Transverse colon (tissue), 4 donors: ENCODE measurements around the gene CEP63. TPM values are rescaled to one million over a fixed set of nuclear protein-coding genes. Genes with fewer than 3 reads are reported as not detected.

ENCODE experiments used
- DNase-seq: peaks from one replicate; pipeline ENCODE4 v3.0.0-alpha.2; 2019
- H3K27ac ChIP-seq, 4 donors: fragments of 200-600 bp; sonication (generic); 2 replicates each; pipeline ENCODE4 v1.5.1; 2016 to 2018; ENCODE audit warnings: inconsistent platforms in 4 of 4
- H3K27me3 ChIP-seq: fragments of 200-600 bp; sonication (generic); 2 replicates; pipeline ENCODE4 v1.5.1; 2017; ENCODE audit warnings: inconsistent platforms
- H3K36me3 ChIP-seq, 4 donors: fragments of 200-600 bp; sonication (generic); 2 replicates each; pipeline ENCODE4 v1.5.1; 2017 to 2019; ENCODE audit warnings: inconsistent platforms in 4 of 4
- H3K4me1 ChIP-seq, 4 donors: fragments of 200-600 bp; sonication (generic); 2 replicates each; pipeline ENCODE4 v1.5.1; 2017 to 2020; ENCODE audit warnings: inconsistent platforms in 4 of 4
- H3K4me3 ChIP-seq, 4 donors: fragments of 200-600 bp; sonication (generic); 1 replicate in 1 of 4; 2 replicates in 3 of 4; pipeline versions ENCODE4 v1.5.1 to v1.6.1; 2017 to 2019; ENCODE audit warnings: inconsistent platforms in 4 of 4
- H3K9me3 ChIP-seq, 2 donors: fragments of 200-600 bp; sonication (generic); 2 replicates each; pipeline ENCODE4 v1.5.1; 2017 to 2019; ENCODE audit warnings: inconsistent platforms in 2 of 2
- CTCF ChIP-seq, 5 experiments: fragments of 200-600 bp in 3 of 5; fragments of 450-650 bp in 2 of 5; sonication (generic) in 3 of 5; IDR thresholded peaks; 1 replicate in 2 of 5; 2 replicates in 3 of 5; pipeline ENCODE4 v1.5.1; 2016 to 2017; ENCODE audit warnings: antibody characterized with exemption in 5 of 5, inconsistent platforms in 3 of 5, mild to moderate bottlenecking in 2 of 5, moderate library complexity in 1 of 5
- EP300 ChIP-seq: sonication (generic); formaldehyde crosslinking; IDR thresholded peaks from one replicate; pipeline ENCODE4 v1.6.1; 2017; ENCODE audit warnings: antibody characterized with exemption, low read depth
- POLR2A ChIP-seq: fragments of 450-650 bp; IDR thresholded peaks from one replicate; pipeline ENCODE4 v1.6.1; 2016; ENCODE audit warnings: antibody characterized with exemption, mild to moderate bottlenecking, moderate library complexity
- POLR2AphosphoS5 ChIP-seq, 3 donors: sonication (generic); formaldehyde crosslinking; IDR thresholded peaks; one replicate each; pipeline ENCODE4 v1.6.1; 2016; ENCODE audit warnings: antibody characterized with exemption in 3 of 3
- WGBS, 2 donors: methylation state at CpG; one replicate each; pipeline ENCODE4 v1.1.5; 2018; ENCODE audit warnings: low coverage in 1 of 2; 5-methylcytosine and 5-hydroxymethylcytosine counted together
- in situ Hi-C, 4 donors: fragments of 200-750 bp; cut with MboI; loops; one replicate each; pipeline versions ENCODE4 v1.15.0 to v1.15.1; 2017; ENCODE audit warnings: low sequenced_read_pairs in 3 of 4, low pct_ligation_motif_present in 1 of 4, low pct_unique_long_range_greater_than_20kb in 1 of 4
- intact Hi-C: fragments of 100-400 bp; cut with DNase I; formaldehyde crosslinking; loops from one replicate; pipeline ENCODE4 v1.15.1; 2023; ENCODE audit warnings: low total_unique reads
- total RNA-seq, 4 donors: library from RNA; depleted of rRNA; stranded (reverse); fragments of >200 nt; gene quantifications; one replicate each; pipeline ENCODE4 v1.1.0, GENCODE V29; 2016

CEP63 gene
- total RNA-seq, 4 donors from 2014 or later, result 12.1 to 29.2 (median 16.9) TPM

DNA sequence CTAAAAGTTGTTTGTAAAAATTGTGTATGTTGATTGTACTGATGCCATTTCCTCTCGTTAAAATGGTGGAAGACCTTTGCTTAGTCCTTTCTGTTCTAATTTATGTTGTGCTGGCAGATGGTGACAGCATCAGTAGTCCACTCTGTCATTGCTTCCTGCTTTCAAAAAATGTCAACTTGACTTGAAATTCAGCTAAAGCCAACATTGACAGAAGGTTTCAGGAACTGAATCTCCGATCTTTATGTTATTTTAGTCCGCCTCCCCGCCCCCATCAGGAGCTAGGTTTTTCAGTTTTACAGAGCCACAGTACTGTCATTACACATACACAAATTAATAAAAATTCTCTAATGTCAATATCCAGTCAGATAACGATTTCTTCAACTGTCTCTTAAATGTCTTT, 1.5 kb downstream of the CEP63 start:
- in situ Hi-C loops, result no loop called here
- Histone ChIP-seq H3K4me3 (peak overlapping the region in 2 of 4 donors; percentile 77 to 81), H3K4me1 (peaks cover 6 to 33% (median 26%) of the 10 kb centered on the region in 4 donors), H3K9me3 (no peaks in the 10 kb centered on the region), H3K36me3 (peaks cover 0 to 3% (median 0%) of the 10 kb centered on the region in 4 donors), H3K27ac (peak overlapping the region in 1 of 4 donors; percentile 97), H3K27me3 (no peaks in the 10 kb centered on the region)
- WGBS, 2 donors, result 50 to 57% methylated on average over 5 of the region's 5 CpGs
- intact Hi-C loops, result no loop called here
- TF ChIP-seq POLR2AphosphoS5 (IDR thresholded peaks at IDR 0.05) (no peak), EP300 (no peak), CTCF (IDR thresholded peaks at IDR 0.05) (no peak), POLR2A (no peak)
- no peak for DNase-seq

DNA sequence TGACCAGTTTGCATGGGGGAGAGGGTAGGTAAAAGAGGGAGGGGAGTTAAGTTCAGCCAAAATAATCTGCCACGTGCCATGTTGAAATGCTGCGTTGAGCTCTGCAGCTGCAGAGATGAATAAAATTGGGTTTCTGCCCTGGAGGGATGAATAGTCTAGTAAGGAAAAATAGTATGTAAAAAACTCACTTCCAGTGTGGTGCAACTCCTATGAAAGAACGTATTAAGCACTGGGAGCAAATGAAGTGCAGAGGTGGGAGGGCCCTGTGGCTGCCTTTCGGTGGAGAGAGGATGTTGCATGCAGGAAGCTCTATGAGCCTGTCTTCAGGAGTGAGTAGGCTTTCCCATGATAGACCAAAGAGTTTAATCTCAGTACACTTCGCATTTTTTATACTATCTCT, 8.6 kb downstream of the CEP63 start:
- intact Hi-C loops (no loop called here), in situ Hi-C loops (no loop called here)

GRCh38 chr3:134495980-134496379, 10.1 kb downstream of the CEP63 start:
- no peak for DNase-seq
- H3K27me3 ChIP-seq, result no peaks in the 10 kb centered on the region

More for the DNA sequence above, 8.6 kb downstream of the CEP63 start:
- peaks cover 0 to 6% (median 0%) of the 10 kb centered on the region in 4 donors for H3K4me1 ChIP-seq
- H3K9me3 ChIP-seq, result no peaks in the 10 kb centered on the region
- peaks cover 0 to 8% (median 3%) of the 10 kb centered on the region in 4 donors for H3K36me3 ChIP-seq
- no peak overlapping the region for H3K4me3 ChIP-seq
- WGBS, 2 donors, result 82 to 83% methylated on average over 2 to 5 of the region's 5 CpGs
- no peak overlapping the region for H3K27ac ChIP-seq
- no peak for DNase-seq
- H3K27me3 ChIP-seq, result no peaks in the 10 kb centered on the region
- TF ChIP-seq CTCF (IDR thresholded peaks at IDR 0.05) (no peak), POLR2A (no peak), POLR2AphosphoS5 (IDR thresholded peaks at IDR 0.05) (no peak), EP300 (no peak)

GRCh38 chr3:134496471-134497071, 10.7 kb downstream of the CEP63 start:
- Histone ChIP-seq H3K27ac (no peak overlapping the region), H3K36me3 (peaks cover 0 to 8% (median 3%) of the 10 kb centered on the region in 4 donors), H3K9me3 (no peaks in the 10 kb centered on the region), H3K4me1 (peaks cover 0 to 6% (median 0%) of the 10 kb centered on the region in 4 donors), H3K27me3 (no peaks in the 10 kb centered on the region), H3K4me3 (no peak overlapping the region)
- no peak for TF ChIP-seq POLR2AphosphoS5 (IDR thresholded peaks at IDR 0.05)
- TF ChIP-seq CTCF (IDR thresholded peaks at IDR 0.05), result no peak
- TF ChIP-seq EP300, result no peak
- no peak for TF ChIP-seq POLR2A
- intact Hi-C loops, result no loop called here
- in situ Hi-C loops, result no loop called here
- no peak for DNase-seq
- WGBS, 2 donors, result 66 to 69% methylated on average over 3 of the region's 3 CpGs

More at GRCh38 chr3:134495980-134496379, 10.1 kb downstream of the CEP63 start:
- Histone ChIP-seq H3K4me1 (peaks cover 0 to 6% (median 0%) of the 10 kb centered on the region in 4 donors), H3K36me3 (peaks cover 0 to 8% (median 3%) of the 10 kb centered on the region in 4 donors), H3K9me3 (no peaks in the 10 kb centered on the region), H3K27ac (no peak overlapping the region), H3K4me3 (no peak overlapping the region)
- in situ Hi-C loops, result no loop called here
- TF ChIP-seq POLR2AphosphoS5 (IDR thresholded peaks at IDR 0.05) (no peak), POLR2A (no peak), EP300 (no peak), CTCF (IDR thresholded peaks at IDR 0.05) (no peak)
- intact Hi-C loops, result no loop called here
